B cell (primary cell): ENCODE results near the gene ITPK1. TPM values are rescaled to one million over a fixed set of nuclear protein-coding genes. Genes with fewer than 3 reads are reported as not detected.

ENCODE experiments used
- ATAC-seq: fragments of 200-7000 bp; cut with Tn5 transposase; one replicate; pipeline ENCODE4 v1.10.0; 2021; ENCODE audit warnings: low read depth, mild to moderate bottlenecking, moderate number of reproducible peaks, moderate library complexity
- CTCF ChIA-PET: fragments of 350-600 bp; sonication (Branson Sonifier 250); formaldehyde crosslinking; loops from one replicate; lab custom pipeline; 2021; ENCODE audit warnings: antibody characterized with exemption, inconsistent platforms; lab: Charles Lee
- POLR2A ChIA-PET: fragments of 350-600 bp; sonication (Branson Sonifier 250); formaldehyde crosslinking; loops from one replicate; lab custom pipeline; 2021; ENCODE audit warnings: antibody characterized with exemption; lab: Charles Lee
- DNase-seq: peaks from one replicate; pipeline ENCODE4 v3.0.0; 2013
- H2AFZ ChIP-seq: 2 replicates; pipeline ENCODE4 v1.6.1; 2012; ENCODE audit warnings: mild to moderate bottlenecking, low read depth, low read length; ENCODE audit not compliant: insufficient read depth, poor library complexity, severe bottlenecking
- H3K27ac ChIP-seq, 2 donors: 1 replicate in 1 of 2; 2 replicates in 1 of 2; pipeline ENCODE4 v1.5.1; 2012 to 2013; ENCODE audit warnings: low read length in 2 of 2, mild to moderate bottlenecking in 2 of 2, moderate library complexity in 1 of 2
- H3K27me3 ChIP-seq, 4 experiments: fragments of 200-600 bp in 1 of 4; sonication (generic) in 1 of 4; replicated peaks in 1 of 4; 1 replicate in 2 of 4; 2 replicates in 2 of 4; pipeline versions ENCODE4 v1.6.1 to v1.7.0; 2013 to 2016; ENCODE audit warnings: low read length in 3 of 4, mild to moderate bottlenecking in 2 of 4, mixed read lengths in 1 of 4, moderate library complexity in 1 of 4; ENCODE audit not compliant: insufficient read depth in 4 of 4, control insufficient read depth in 3 of 4; ENCODE audit errors: control extremely low read depth in 1 of 4
- H3K36me3 ChIP-seq, 2 experiments: replicated peaks in 1 of 2; 1 replicate in 1 of 2; 2 replicates in 1 of 2; pipeline versions ENCODE4 v1.6.1 to v1.7.1; 2013; ENCODE audit warnings: low read length in 1 of 2; ENCODE audit not compliant: insufficient read depth in 2 of 2, control insufficient read depth in 1 of 2; ENCODE audit errors: control extremely low read depth in 1 of 2, extremely low read depth in 1 of 2
- H3K4me1 ChIP-seq, 2 donors: fragments of 200-600 bp in 1 of 2; sonication (generic) in 1 of 2; 1 replicate in 1 of 2; 2 replicates in 1 of 2; pipeline versions ENCODE4 v1.5.1 to v1.6.1; 2013 to 2017; ENCODE audit warnings: low read length in 2 of 2; ENCODE audit not compliant: control insufficient read depth in 2 of 2, insufficient read depth in 2 of 2
- H3K4me2 ChIP-seq: replicated peaks from 2 replicates; pipeline ENCODE3; 2012; ENCODE audit warnings: mild to moderate bottlenecking, low read depth, low read length; ENCODE audit not compliant: poor library complexity, severe bottlenecking
- H3K4me3 ChIP-seq, 5 experiments: fragments of 200-600 bp in 1 of 5; sonication (generic) in 1 of 5; 1 replicate in 3 of 5; 2 replicates in 2 of 5; pipeline versions ENCODE4 v1.5.1 to v1.7.0; 2011 to 2016; ENCODE audit warnings: low read length in 4 of 5, mild to moderate bottlenecking in 4 of 5, low read depth in 2 of 5, control low read depth in 1 of 5, moderate library complexity in 1 of 5; ENCODE audit not compliant: insufficient read depth in 1 of 5; ENCODE audit errors: control extremely low read depth in 1 of 5, extremely low read depth in 1 of 5
- H3K79me2 ChIP-seq: fragments of 200-600 bp; sonication (generic); one replicate; pipeline ENCODE4 v1.6.0; 2016; ENCODE audit warnings: low read length; ENCODE audit not compliant: control insufficient read depth, insufficient read depth
- H3K9ac ChIP-seq: fragments of 200-600 bp; sonication (generic); 2 replicates; pipeline ENCODE4 v1.6.1; 2017; ENCODE audit warnings: mild to moderate bottlenecking, low read length, moderate library complexity
- H3K9me3 ChIP-seq, 3 donors: one replicate each; pipeline versions ENCODE4 v1.6.1 to v1.7.1; 2013; ENCODE audit warnings: low read length in 2 of 3; ENCODE audit not compliant: control insufficient read depth in 2 of 3, insufficient read depth in 1 of 3; ENCODE audit errors: control extremely low read depth in 1 of 3
- H4K20me1 ChIP-seq: 2 replicates; pipeline ENCODE4 v1.6.0; 2012; ENCODE audit warnings: mild to moderate bottlenecking, low read length; ENCODE audit not compliant: insufficient read depth, control insufficient read depth, poor library complexity, severe bottlenecking
- H3K27ac Mint-ChIP-seq: one replicate; pipeline ENCODE4 v1.8.0; 2021; ENCODE audit warnings: mixed read lengths
- H3K27me3 Mint-ChIP-seq: one replicate; pipeline ENCODE4 v1.8.0; 2021; ENCODE audit warnings: mixed read lengths
- H3K4me1 Mint-ChIP-seq: one replicate; pipeline ENCODE4 v1.8.0; 2021; ENCODE audit warnings: mixed read lengths
- H3K4me3 Mint-ChIP-seq: one replicate; pipeline ENCODE4 v1.8.0; 2021; ENCODE audit warnings: mixed read lengths
- H3K9me3 Mint-ChIP-seq: one replicate; pipeline ENCODE4 v1.8.0; 2022; ENCODE audit warnings: mixed read lengths; ENCODE audit not compliant: insufficient read depth
- EZH2 ChIP-seq: IDR thresholded peaks from 2 replicates; pipeline ENCODE4 v1.6.1; 2012; ENCODE audit warnings: borderline replicate concordance, low read depth, mild to moderate bottlenecking, moderate library complexity, low read length; ENCODE audit not compliant: insufficient read depth, poor library complexity, severe bottlenecking
- WGBS: methylation state at CpG from one replicate; pipeline ENCODE4 v1.1.5; 2013; ENCODE audit warnings: missing lambda C conversion rate; ENCODE audit not compliant: insufficient coverage; 5-methylcytosine and 5-hydroxymethylcytosine counted together
- intact Hi-C: fragments of 100-400 bp; cut with micrococcal nuclease; formaldehyde crosslinking; loops from one replicate; pipeline ENCODE4 v1.10.0; 2022
- polyA plus RNA-seq: library from polyadenylated mRNA; depleted of rRNA; stranded (reverse); fragments of >200 nt; gene quantifications from 2 replicates; pipeline ENCODE4 v1.2.3, GENCODE V29; 2012
- total RNA-seq, 2 donors: library from RNA; stranded (reverse); fragments of 120-200 nt in 1 of 2; gene quantifications; 1 replicate in 1 of 2; 2 replicates in 1 of 2; pipeline versions ENCODE4 v1.2.3 to v1.2.4, GENCODE V29; 2013 to 2022
- TF ChIP-seq, protein P1 (sequence below): fragments of 200-600 bp; IDR thresholded peaks from one replicate; pipeline ENCODE4 v1.8.0; 2022; ENCODE audit warnings: antibody characterized with exemption, mild to moderate bottlenecking

The ITPK1 gene
- total and polyA plus RNA-seq, 2 donors (not counting 1 experiment from before 2014, with no cell fraction given) = 46.0 to 46.9 TPM

DNA sequence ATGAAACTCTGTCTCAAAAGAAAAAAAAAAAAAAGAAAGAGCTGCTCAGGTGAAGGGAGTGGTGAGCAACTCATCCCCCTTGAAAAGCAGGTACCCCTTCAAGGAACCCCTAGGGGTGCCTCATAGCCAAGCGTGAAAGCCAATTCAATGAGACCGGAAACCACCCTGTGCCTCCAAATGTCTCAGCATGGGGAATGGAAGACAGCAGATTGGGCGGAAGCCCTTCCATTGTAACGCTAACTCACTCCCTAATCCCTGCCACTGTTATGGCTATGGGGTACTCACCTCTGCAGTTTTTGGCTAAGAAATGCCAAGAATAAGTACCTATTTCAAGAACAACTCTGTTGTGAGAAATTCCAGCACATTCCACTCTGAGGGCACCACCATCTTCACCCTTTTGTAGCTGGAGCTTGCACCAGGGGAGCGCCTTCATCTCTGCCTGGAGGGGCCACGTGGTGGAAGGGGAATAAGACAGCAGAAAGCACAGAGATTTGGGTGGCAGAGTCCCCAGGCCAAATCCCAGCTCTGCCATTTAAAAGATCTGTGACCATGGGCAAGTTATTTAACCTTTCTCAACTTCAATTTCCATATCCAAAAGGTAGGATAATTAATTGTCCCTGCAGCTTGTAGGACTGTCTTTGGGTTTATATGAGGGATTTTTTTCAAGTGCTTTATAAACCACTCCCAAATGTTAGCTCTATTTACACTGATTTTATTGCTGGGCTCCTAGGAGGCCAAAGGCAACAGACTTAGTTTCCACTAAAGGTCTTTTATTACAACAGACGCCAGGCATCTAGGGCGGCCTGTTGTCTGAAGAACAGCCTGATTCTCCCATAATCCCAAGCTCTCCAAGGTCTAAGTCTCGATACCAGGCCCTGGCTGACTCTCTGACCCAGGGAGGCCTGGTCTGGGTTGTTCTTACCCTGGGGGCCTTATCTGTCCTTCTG, 63.9 kb downstream of the ITPK1 start:
- Mint-ChIP-seq H3K27ac (no peak overlapping the region), H3K9me3 (no peaks in the 10 kb centered on the region), H3K27me3 (no peaks in the 10 kb centered on the region), H3K4me1 (peaks cover 17% of the 10 kb centered on the region), H3K4me3 (no peak overlapping the region)
- Histone ChIP-seq H3K27ac (no peak overlapping the region), H3K79me2 (peaks cover 28% of the 10 kb centered on the region), H3K4me1 (peaks cover 0 to 12% of the 10 kb centered on the region in 2 donors), H3K27me3 (no peaks in the 10 kb centered on the region), H3K4me2 (no peak overlapping the region), H4K20me1 (no peaks in the 10 kb centered on the region), H3K9ac (no peak overlapping the region), H3K4me3 (no peak overlapping the region), H2AFZ (no peak overlapping the region), H3K9me3 (no peaks in the 10 kb centered on the region), H3K36me3 (peaks cover 0 to 6% of the 10 kb centered on the region in 2 experiments)
- no peak for ATAC-seq
- intact Hi-C loops = no loop called here
- TF ChIP-seq, protein P1, sequence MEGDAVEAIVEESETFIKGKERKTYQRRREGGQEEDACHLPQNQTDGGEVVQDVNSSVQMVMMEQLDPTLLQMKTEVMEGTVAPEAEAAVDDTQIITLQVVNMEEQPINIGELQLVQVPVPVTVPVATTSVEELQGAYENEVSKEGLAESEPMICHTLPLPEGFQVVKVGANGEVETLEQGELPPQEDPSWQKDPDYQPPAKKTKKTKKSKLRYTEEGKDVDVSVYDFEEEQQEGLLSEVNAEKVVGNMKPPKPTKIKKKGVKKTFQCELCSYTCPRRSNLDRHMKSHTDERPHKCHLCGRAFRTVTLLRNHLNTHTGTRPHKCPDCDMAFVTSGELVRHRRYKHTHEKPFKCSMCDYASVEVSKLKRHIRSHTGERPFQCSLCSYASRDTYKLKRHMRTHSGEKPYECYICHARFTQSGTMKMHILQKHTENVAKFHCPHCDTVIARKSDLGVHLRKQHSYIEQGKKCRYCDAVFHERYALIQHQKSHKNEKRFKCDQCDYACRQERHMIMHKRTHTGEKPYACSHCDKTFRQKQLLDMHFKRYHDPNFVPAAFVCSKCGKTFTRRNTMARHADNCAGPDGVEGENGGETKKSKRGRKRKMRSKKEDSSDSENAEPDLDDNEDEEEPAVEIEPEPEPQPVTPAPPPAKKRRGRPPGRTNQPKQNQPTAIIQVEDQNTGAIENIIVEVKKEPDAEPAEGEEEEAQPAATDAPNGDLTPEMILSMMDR = no peak
- no peak for TF ChIP-seq EZH2
- ChIA-PET POLR2A (no interaction called here), CTCF (no interaction called here)
- WGBS = 100% methylated on average over 5 of the region's 9 CpGs
- no peak for DNase-seq

DNA sequence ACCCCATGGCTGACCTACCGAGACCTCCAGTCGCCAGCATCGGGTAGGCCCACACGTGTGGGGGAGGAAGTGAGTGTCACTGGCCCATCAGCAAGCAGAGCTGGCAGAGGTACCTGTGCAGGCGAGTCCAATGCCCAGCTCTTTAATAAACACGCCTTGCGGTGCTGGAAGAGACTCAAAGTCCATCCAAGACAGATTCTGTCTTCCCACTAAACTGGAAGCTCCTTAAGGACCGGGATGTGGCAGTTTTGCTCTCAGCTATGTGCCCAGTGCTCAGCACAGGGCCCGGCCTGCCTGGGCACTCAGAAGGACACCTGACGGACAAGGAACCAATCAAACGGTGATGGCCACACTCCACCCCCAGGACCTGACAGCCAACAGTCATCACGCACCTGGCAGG, 65.0 kb downstream of the ITPK1 start:
- ATAC-seq (no peak), DNase-seq (no peak)
- WGBS = 96% methylated on average over 12 of the region's 12 CpGs
- no peak overlapping the region for H3K4me3 Mint-ChIP-seq
- POLR2A ChIA-PET = no interaction called here
- H3K36me3 ChIP-seq = peaks cover 0 to 6% of the 10 kb centered on the region in 2 experiments
- H3K9me3 ChIP-seq = no peaks in the 10 kb centered on the region
- no peaks in the 10 kb centered on the region for H3K9me3 Mint-ChIP-seq
- H3K27me3 Mint-ChIP-seq = no peaks in the 10 kb centered on the region
- intact Hi-C loops = no loop called here
- H2AFZ ChIP-seq = no peak overlapping the region
- no peak overlapping the region for H3K27ac ChIP-seq
- CTCF ChIA-PET = no interaction called here
- no peaks in the 10 kb centered on the region for H3K27me3 ChIP-seq
- no peak overlapping the region for H3K9ac ChIP-seq
- H3K4me2 ChIP-seq = no peak overlapping the region
- peaks cover 4 to 17% of the 10 kb centered on the region in 2 donors for H3K4me1 ChIP-seq
- peaks cover 18% of the 10 kb centered on the region for H3K4me1 Mint-ChIP-seq
- no peak overlapping the region for H3K4me3 ChIP-seq
- TF ChIP-seq, protein P1 = no peak
- no peak for TF ChIP-seq EZH2
- H4K20me1 ChIP-seq = no peaks in the 10 kb centered on the region
- H3K79me2 ChIP-seq = peaks cover 28% of the 10 kb centered on the region
- no peak overlapping the region for H3K27ac Mint-ChIP-seq
